NT2/D1 (cell line): Measurements from ENCODE around the gene STXBP1.

Experiments
- DNase-seq: peaks from one replicate; pipeline ENCODE4 v3.0.0-alpha.2; 2011; ENCODE audit warnings: low read depth, low spot score
- H3K27me3 ChIP-seq: 2 replicates; pipeline ENCODE4 v1.6.0; 2011; ENCODE audit warnings: mild to moderate bottlenecking; ENCODE audit not compliant: insufficient read length, insufficient read depth
- H3K36me3 ChIP-seq: 2 replicates; pipeline ENCODE4 v1.6.1; 2011; ENCODE audit warnings: mild to moderate bottlenecking, low read length, mixed read lengths; ENCODE audit not compliant: insufficient read depth, insufficient read length
- H3K4me1 ChIP-seq: 2 replicates; pipeline ENCODE4 v1.5.1; 2011; ENCODE audit not compliant: insufficient read depth, insufficient read length
- H3K4me3 ChIP-seq: 2 replicates; pipeline ENCODE4 v1.5.1; 2011; ENCODE audit warnings: low read depth; ENCODE audit not compliant: insufficient read length
- H3K9ac ChIP-seq: 2 replicates; pipeline ENCODE4 v1.6.0; 2011; ENCODE audit warnings: low read depth; ENCODE audit not compliant: insufficient read length
- H3K9me3 ChIP-seq: 2 replicates; pipeline ENCODE4 v1.5.1; 2011; ENCODE audit warnings: mild to moderate bottlenecking, low read length; ENCODE audit not compliant: insufficient read depth
- SUZ12 ChIP-seq: IDR thresholded peaks from 2 replicates; pipeline ENCODE4 v1.6.1; 2011; ENCODE audit not compliant: insufficient read length, insufficient read depth; ENCODE audit errors: extremely low read depth
- YY1 ChIP-seq: IDR thresholded peaks from 2 replicates; pipeline ENCODE4 v1.6.1; 2011; ENCODE audit not compliant: insufficient read length, insufficient read depth
- ZNF274 ChIP-seq: IDR thresholded peaks from 2 replicates; pipeline ENCODE4 v1.6.1; 2011; ENCODE audit warnings: mild to moderate bottlenecking, low read depth, low read length

STXBP1 gene

DNA sequence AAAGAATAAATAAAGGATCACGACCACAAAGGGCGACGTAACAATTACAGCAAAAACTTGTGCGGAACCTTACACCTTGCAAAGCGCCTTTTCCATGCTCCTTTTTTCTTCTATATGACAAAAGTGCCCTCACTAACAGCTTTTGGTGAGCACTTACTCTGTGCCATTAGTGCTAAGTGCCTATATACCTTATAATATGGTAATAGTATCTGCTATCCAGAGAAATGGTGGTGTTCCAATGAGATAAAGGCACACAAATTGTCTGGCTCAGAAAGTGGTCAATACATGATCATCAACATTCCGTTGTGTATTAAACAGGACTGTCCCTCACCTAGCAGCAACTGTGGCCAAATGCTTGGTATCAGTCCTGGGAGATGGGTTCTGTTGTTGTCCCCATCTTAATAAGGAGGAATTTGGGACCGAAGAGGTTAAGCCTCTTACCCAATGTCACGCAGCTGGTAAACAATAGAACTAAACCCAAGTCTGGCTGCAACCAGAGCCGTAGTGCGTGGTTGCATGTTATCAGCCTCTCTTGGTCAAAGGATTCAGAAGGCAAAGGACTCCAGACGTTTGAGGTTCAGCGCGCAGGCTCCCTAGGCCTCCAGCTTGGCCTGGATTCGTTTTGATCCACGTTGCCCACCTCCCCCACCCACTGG is 123.6 kb downstream of the STXBP1 start:
- H3K4me1 ChIP-seq, result peaks cover 13% of the 10 kb centered on the region
- H3K9ac ChIP-seq, result no peak overlapping the region
- H3K9me3 ChIP-seq, result no peaks in the 10 kb centered on the region
- H3K36me3 ChIP-seq, result peaks cover 41% of the 10 kb centered on the region
- H3K27me3 ChIP-seq, result no peaks in the 10 kb centered on the region
- no peak for DNase-seq
- no peak overlapping the region for H3K4me3 ChIP-seq
- no peak for TF ChIP-seq ZNF274
- TF ChIP-seq SUZ12, result no peak
- no peak for TF ChIP-seq YY1

DNA sequence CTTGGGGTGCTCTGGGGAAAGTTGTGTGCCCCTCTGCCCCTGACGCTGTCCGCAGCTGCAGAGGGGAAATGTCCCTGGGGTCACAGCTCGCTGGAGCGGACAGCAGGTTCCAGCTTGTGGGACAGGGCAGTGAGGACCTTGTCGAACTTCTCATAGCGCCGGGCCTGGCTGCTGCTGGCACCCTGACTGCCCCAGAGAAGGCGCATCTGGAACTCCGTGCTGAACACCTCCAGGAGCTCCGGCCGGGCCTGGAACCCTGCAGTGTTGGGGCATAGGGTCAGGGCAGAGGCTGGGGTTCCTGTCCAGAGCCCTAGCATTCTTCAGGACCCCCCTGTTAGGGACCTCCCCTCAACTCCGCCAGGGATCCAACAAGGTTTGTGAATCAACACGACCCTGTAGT is 126.6 kb downstream of the STXBP1 start:
- TF ChIP-seq ZNF274, result no peak
- no peak for TF ChIP-seq YY1
- TF ChIP-seq SUZ12, result no peak
- Histone ChIP-seq H3K36me3 (peaks cover 22% of the 10 kb centered on the region), H3K4me1 (peaks cover 15% of the 10 kb centered on the region), H3K9ac (no peak overlapping the region), H3K9me3 (no peaks in the 10 kb centered on the region), H3K4me3 (no peak overlapping the region), H3K27me3 (no peaks in the 10 kb centered on the region)
- DNase-seq, result no peak

- TF ChIP-seq SUZ12, result no peak
- no peak for TF ChIP-seq ZNF274
- no peak for TF ChIP-seq YY1
- Histone ChIP-seq H3K9ac (peak overlapping the region; percentile 11), H3K9me3 (no peaks in the 10 kb centered on the region), H3K4me3 (no peak overlapping the region), H3K27me3 (no peaks in the 10 kb centered on the region), H3K4me1 (peaks cover 9% of the 10 kb centered on the region), H3K36me3 (peaks cover 25% of the 10 kb centered on the region)
- DNase-seq, result no peak
Measured at GRCh38 chr9:127739614-127740330, 127.7 kb downstream of the STXBP1 start.

DNA sequence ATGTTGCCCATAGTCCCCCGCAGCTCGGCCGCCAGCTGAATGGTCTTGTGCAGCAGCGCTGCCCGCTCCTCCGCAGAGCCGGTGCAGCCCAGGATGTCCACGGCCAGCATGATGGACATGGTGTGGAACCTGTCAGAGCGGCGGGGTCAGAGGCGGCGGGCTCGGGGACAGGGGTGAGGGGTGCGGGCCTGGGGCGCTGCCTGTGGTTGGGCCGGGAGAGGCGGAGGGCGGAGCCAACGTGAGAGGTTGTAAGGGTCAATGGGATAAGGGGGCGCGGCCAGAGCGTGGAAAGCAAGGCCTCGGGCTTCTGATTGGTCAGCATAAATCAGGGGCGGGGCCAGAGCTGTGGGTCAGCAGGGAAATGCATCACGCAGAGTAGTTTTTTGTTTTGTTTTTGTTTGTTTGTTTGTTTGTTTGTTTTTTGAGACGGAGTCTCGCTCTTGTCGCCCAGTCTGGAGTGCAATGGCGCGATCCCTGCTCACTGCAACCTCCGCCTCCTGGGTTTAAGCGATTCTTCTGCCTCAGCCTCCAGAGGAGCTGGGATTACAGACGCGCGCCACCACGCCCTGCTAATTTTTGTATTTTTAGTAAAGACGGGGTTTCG is 129.9 kb downstream of the STXBP1 start:
- TF ChIP-seq YY1 (no peak), ZNF274 (no peak), SUZ12 (no peak)
- H3K9me3 ChIP-seq, result no peaks in the 10 kb centered on the region
- H3K36me3 ChIP-seq, result peaks cover 29% of the 10 kb centered on the region
- H3K27me3 ChIP-seq, result no peaks in the 10 kb centered on the region
- peaks cover 12% of the 10 kb centered on the region for H3K4me1 ChIP-seq
- DNase-seq, result peak; percentile 83
- peak overlapping the region; percentile 30 for H3K4me3 ChIP-seq
- H3K9ac ChIP-seq, result peak overlapping the region; percentile 67
